Umbilical cord (tissue), 2 donors: Measurements from ENCODE around the gene ARL14EP. TPM values are rescaled to one million over a fixed set of nuclear protein-coding genes. Genes with fewer than 3 reads are reported as not detected.

ENCODE experiments used
- DNase-seq: peaks from one replicate; pipeline ENCODE4 v3.0.0-alpha.2; 2015; ENCODE audit warnings: low spot score
- total RNA-seq: library from RNA; depleted of rRNA; stranded (reverse); fragments of >200 nt; gene quantifications from one replicate; pipeline ENCODE4 v1.2.3, GENCODE V29; 2014; ENCODE audit warnings: low replicate concordance; ENCODE audit not compliant: insufficient read depth

The ARL14EP gene
- 33.2 TPM for total RNA-seq

DNA sequence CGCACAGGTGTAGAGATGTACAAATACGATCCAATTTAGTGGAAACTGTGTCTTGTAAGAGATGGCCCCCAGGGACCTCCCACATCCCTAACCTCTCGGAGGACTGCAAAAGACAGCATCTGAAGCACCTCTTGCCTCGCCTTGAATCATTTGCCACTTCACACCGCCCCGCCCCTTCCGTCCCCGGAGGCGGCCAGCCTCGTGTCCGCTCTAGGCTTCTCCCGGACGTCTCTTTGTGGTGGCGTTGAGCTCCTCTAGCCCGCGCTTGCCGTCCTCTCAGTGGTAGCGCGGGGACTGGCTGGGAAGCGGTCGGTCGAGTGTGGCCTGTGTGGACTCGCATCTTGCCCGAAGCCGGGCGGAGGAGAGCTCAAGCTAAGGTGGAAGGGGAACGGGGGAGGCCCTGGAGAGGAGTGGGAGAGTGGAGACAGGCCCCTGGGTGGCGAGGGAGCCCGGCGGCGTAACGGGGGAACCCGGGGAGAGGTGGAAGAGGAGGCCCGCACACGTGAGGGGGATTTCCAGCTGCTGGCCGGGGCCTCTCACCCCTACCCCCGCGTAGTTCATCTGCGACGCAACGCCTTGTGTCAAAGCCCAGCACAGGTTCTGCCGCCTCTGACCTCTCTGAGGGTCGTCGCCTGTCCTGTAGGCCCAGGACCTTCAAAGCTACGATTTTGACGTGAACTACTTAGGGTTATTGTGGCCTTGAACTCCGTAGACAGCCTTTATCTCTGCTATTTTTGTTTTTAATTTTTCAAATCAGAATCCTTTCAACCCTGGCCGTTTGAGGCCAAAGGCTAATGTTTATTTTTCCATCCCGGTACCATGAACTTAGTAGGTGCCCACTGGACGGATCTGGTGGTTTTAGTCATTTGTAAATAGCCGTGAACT is at the start of gene ARL14EP:
ARL14EP (plus strand) TSS at position 279 of the 885 bp plus-strand sequence. CDS start 7,845 bp downstream, outside the sequence.
- peak; percentile 98 for DNase-seq

DNA sequence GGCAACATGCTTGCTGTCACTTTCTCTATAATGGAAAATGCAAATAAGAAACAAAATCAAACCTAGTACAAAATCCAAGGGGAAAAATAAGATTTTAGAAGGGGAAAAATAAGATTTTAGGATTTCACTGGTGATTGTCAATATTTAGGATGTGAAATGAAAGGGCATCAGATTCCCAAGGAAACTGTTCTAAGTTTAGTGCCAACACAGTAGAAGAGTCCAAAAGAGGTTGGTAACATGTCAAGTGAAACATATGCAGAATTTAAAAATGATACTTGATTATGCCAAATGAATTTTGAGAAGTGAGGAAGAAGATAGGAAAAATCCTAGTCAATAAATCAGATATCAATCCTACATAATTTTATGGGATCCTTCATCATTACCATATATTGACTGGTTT is 45.7 kb upstream of the ARL14EP start:
- DNase-seq: no peak

DNA sequence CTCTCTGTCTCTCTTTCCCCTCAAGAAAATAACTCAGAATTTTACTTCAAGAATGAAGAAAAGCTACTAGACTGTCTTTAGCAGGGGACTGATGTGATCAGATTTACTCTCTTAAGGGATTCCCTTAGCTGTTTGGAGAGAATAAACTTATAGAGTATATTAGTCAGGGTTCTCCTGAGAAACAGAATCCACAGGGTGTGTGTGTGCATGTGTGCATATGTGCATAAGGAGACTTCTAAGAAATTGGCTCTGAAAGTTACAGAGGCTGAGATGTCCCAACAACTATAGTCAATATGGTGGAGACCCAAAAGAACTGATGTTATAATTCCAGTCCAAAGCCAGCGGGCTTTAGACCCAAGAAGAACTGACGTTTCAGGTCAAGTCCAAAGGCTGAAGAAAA is 43.1 kb upstream of the ARL14EP start:
- DNase-seq: no peak

DNA sequence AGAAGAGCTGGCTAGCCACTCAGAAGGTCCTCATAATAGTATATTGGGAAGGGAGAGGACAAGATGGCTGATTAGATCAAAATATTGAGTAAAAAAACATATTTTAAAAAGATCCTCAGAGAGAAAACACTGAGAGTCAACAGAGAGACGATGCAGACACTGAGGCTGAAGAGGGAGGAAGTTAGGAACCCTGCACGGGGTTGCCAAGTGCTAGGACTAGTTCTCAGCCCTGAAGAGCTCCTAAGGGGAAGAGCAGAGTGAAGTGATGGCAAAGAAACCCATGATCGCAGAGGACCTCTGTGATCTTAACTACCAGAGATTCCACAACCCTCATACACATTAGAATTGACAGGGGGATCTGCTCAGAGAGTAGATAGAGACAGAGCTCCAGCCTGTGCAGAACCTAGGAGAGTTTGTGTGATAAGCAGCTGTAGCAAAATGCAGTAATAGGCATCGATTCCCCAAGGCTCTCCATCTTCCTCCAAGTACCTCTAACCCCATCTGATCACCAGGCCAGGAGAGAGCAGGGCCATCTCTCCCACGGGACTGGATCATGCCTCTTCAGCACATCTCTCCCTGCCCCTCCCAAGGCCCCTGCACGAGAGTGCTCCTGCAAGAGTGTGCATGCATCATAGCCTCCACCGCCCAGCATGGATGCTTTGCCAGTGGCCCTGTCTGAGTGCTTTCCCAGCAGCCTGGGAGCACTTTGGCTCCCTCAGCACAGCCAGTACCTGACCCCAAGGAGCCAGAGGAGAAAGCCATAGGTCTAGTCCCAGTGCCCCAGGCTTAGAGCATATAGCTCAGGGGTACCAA is 41.2 kb upstream of the ARL14EP start:
- no peak for DNase-seq

DNA sequence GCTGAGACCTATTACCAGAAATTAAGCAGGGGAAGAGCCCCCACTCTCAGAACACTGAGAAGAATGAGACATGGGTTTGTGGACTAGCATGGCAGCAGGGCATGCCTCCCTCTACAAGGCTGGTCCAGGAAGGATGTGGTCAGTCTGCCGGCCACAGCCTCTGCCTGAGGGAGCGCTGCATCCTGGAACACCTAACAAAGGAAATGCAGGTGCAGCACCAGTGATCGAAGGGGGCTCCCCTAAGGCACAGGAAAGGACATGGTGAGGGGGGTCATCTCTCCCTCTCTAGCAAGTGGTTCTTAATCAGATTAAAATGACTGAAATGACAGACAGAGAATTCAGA is 40.6 kb upstream of the ARL14EP start:
- DNase-seq: no peak

DNA sequence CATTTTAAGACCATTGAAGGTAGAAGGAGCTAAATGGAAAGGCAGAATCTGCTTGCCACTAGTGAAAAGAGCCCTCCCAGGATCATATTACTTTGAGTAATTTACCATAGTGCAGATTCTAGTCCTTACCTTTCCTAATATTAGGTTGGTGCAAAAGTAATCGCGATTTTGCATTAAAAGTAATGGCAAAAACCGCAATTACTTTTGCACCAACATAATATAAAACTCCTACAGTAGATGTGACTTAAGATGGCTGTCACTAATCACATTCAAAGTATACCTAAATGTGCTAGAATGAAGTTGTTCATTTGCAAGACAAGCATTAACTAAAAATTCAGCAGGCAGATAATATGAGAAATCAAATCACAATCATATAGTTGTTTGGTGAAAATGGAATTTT is 38.1 kb upstream of the ARL14EP start:
- no peak for DNase-seq

DNA sequence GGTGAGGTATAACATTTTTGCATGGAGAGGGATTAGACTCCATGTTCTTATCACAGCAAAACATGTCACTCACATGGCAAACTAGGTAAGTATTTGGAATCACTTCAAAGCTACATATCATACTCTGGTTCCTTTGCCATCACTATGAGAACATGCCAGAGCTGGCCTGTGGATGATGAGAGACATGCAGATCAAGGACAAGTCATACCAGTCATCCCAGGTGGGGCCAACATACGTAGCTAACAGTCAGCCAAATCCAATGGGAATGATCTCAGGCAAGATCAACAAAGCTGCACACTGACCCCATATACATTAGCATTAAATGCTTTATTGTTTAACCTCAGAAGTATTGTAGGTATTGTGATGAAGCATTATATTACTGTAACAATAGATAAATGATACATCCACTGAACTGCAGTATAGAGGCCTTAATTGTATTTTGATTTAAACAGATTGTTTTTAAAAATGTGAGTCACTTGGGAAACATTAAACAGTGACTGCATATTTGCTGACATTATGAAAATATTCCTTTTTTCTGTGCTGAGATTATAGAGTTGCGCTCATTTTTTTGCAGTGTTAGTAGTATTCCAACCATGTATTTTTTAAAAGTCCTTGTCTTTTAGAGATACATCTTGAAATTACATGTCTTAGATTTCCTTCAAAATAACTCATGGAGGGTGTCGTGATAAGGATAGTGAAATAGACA is 37.3 kb upstream of the ARL14EP start:
- DNase-seq: no peak

DNA sequence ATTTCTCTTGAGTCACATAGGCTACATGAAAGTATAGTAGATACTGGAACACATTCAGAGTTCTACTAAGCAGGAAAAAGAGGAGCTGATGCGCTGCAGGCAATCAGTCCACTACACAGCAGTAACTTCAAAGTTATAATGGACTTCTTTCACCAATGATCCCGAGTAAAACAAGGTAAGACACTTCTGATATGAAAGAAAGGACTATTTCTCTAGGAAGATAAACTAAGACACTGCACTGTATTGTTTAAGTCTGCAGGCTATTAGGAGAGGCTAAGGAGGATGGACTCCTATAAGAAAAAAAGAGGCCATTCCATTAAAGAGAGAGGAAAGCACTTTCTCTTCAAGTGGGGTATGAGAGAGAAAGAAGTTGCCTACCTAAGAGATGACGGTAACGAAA is 31.6 kb upstream of the ARL14EP start:
- DNase-seq: no peak

DNA sequence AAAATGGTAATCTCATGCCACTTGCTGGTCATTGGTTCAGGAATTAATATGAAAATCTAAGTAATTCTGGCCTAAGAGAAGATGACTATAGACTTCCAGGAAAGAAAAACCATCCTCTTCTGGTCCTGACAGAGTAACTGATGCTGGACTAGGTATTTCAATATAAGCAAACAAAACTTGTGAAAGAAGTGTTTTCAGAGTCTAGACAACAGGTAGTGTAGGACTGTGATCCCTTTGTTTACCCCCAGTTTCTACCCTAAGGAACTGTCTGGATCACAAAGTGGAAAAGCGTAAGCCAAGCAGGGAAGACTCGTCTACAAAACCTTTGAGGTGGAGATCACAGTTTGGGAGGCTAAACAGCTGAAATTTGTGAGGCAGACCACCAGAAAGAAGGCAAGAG is 30.4 kb upstream of the ARL14EP start:
- DNase-seq: no peak

DNA sequence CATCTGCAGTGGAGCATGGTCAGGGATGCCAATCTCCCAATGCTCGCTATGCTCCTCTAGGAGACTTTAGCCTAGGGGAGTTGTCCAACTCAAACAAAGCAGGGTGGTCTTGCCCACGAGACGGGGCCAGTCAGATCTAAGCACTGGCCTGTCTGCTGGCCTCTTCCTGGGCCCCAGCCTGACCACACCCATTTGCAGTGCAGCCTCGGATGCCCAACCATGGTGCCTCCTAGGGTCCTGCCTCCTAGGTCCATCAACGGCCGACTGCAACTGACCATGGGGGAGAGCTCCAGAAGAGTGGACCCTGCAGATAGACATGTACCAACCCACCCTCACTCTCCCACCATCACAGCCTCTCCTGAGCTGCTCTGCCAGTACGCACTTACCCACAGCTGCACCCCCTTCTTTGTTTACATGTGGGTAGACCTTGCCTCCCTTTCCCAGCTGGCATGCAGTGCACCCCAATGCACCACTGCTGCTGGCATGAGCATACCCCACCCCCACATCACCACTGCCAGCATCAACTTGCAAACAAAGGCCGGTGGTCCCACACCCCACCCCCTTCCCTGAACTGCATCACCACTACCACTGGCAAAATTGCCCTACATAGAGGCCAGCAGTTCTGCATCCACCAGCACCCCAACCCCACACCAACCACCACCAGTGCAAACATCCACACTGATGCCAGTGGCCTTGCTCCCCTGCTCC is 27.6 kb upstream of the ARL14EP start:
- no peak for DNase-seq

DNA sequence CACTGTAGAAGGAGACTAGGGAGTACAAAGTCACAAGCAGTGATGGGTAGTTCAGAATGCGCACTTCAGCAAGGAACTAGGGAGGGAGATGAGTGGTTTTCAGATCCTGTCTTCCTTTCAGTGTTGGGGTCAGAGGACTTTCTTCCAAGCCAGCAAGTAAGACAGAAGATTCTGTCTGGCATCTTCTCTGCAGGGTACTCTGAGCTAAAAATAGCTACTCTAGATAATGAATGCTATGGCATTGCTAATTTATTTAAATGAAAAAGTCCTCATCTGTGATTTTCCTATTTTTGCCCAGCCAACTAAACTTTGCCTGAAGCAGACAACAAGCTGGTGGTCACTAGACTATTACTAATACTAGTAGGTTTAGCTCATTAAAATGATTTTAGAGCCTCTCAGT is 18.3 kb upstream of the ARL14EP start:
- no peak for DNase-seq

DNA sequence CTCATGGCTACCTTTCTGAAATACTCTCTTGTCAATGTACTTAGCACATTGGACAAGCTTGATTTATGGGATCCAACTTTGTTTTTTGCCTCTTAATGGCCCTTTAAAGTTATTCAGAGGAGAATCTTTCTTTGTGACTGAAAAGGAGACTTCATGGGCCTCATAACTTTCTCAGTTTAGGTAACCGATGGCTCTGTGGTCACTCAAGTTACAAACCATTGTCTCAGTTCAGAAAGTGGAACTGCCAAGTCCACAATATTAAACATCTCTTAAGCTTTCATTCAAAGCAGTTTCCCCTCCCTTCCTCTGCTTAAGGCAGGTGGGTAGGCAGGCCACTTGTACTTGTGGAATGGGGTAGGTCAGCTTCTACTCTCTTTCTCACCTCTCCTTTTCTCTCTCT is 12.3 kb upstream of the ARL14EP start:
- DNase-seq: no peak

DNA sequence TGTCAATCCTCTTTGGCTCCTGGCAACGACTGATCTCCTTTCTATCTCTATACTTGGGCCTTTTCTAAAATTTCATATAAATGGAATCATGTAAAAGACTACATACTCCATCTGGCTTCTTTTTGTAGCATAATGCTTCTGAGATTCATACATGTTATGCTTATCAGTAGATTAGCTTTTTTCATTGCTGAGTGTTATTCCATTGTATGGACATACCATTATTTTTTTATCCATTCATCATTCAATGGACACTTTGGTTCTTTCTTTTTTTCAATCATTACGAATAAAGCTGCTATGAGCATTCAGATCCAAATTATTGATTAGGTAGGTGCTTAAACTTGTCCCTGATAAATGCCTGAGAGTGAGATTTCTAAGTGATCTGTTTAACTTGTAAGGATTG is 11.7 kb upstream of the ARL14EP start:
- no peak for DNase-seq

DNA sequence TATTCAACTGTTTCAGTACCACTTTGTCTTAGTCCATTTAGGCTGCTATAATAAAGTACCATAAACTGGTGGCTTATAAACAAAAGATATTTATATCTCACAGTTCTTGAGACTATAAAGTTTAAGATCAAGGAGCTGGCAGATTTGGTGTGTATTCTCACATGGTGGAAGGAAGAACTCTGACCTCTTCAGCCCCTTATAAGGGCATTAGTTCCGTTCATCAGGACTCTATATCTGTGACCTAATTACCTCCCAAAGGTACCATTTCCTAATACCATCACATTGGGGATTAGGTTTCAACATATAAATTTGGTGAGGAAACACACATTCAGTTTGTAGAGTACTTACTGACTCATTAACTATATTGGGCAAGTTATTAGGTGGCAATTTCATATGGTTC is 10.7 kb upstream of the ARL14EP start:
- DNase-seq: no peak

DNA sequence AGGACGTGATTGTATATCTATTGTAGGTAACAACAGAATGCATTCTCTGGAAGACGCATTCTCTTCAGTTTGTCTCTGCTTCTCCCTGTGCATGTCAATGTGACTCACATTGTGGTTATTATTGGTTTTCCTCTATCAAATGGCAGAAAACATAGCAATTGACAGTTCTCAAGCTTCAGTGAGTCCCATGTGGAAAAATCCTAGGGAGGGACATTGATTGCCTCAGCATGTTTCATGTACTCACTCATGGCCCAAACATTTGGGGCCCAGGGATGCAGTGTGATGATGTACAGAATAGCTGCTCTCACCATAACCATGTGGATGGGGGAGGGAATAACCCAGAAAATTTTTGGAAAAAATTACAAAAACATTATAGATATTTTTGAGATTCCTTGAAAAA is 9.3 kb upstream of the ARL14EP start:
- DNase-seq: no peak

DNA sequence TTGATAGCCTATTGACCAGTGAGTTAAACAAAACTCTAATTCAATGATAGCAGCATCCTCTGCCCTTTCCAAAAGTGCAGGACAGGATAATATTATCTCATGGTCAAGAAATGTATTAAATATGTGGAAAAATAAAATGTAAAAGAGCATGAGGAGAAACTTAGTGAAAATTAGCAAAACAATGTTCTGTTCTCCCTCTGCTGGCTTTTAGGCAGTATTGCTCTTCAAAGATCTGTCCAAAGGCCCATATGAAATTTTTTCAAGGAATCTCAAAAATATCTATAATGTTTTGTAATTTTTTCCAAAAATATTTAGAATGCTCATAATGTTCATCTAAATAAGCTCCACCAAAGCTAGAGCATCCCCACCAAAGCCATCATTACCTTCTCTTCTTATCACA is 8.3 kb upstream of the ARL14EP start:
- DNase-seq: peak; percentile 23

DNA sequence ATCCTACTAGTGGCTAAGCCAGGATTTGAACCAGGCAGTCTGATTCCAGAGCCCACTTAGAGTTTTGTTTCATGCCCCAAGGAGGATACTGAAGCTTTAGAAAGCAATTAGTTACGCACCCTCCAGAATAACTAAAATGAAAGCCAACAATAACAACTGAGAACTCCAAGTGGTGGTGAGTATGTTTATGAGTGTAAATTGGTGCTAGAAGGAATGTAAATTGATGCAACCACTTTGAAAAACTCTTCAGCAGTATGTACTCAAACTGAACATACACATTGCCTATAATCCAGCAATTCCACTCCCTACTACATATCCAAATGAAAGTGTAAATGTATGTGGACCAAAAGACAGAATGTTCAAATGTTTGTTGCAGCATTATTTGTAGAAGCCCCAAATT is 6.7 kb upstream of the ARL14EP start:
- DNase-seq: no peak

DNA sequence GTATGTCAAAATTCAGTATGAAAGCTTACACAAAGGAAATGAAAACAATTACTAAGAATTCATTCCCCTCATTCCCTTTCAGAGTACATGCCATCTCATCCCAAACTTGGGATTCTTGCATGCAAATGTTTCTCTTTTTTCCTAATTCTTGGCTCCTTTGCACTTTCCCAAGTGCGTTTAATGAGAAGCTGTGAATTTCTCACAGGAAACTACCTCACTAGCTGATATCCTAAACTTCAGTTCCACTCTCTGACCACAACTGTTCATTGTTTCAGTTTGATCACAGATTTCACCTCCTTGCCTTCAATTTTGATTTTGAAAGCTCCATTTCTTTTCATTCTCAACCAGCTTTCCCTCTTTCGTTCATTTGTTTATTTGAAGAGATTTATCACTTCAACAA is 5.9 kb upstream of the ARL14EP start:
- no peak for DNase-seq

DNA sequence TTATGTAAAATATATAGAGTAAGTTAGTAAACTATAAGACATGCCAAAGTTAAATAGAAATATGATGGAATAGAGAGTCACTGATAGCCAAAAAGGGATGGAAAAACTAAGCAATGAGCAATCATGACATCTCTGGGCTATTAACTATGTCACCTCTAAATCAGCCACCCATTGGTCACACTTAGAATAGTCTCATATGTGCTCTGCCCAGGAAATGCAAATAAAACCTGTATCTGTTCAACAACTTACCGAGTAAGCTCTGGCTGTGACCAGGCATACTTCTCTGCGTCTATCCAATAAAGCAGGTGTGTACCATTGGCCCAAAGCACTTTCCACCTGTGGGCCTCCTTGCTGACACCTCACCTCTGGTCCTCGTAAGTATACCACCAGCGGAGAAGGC is 1.6 kb upstream of the ARL14EP start:
- no peak for DNase-seq

DNA sequence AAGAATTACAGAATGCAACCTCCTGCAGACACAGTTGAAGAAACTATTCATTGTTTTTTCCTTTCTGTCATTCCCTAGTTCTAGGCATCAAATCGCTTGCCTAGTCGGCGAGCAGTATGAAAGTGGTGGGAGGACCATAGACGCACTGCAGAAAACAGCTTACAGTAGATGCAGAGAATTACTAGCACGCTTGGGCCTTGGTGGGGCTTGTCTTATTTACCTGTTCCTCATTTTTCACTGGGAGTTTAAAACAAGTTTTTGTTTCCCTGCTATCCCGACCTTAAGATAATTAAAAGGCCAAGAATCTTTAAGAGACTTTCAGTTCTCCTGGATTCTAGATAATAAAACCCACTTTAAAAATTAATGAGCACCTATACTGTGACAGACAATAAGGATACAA is 713 bp upstream of the ARL14EP start:
- no peak for DNase-seq

DNA sequence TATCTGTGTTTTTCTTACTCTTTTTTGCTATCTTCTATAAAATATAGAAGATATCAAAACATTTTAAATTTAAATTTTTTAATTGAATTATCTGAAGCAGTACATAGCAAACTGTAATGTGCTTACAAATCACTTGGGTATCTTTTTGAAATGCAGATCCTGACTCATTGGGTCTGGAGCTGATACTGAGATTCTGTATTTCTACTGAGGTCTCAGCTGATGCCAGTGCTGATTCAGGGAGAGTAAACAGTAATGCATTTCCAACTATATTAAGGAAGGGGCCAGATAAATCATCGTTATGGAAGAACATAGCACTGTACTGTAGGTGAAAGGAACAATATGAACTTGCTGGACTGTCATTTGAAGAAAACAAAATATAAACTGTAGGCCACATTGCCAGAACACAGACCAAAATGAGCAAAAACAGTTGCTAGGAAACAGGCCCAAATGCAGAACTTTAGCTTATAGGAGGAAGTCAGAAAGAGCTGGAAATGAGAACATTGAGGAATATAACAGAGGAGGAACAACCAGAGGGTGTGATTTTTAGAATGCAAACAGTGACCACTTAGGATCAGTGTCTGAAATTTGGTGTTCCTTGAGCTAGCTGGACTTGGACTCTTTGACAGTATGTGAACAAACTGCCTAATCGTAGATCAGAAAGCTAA is 3.3 kb downstream of the ARL14EP start:
- DNase-seq: peak; percentile 7
